C4-2B (cell line): ENCODE measurements around the gene SCFD2.

Experiments
- CTCF ChIP-seq: fragments of 450-650 bp; conservative IDR thresholded peaks from 2 replicates; pipeline ENCODE4 v1.5.1; 2017; ENCODE audit warnings: mild to moderate bottlenecking
- ZFX ChIP-seq: fragments of 450-650 bp; IDR thresholded peaks from 2 replicates; pipeline ENCODE4 v1.6.1; 2017

- TF ChIP-seq CTCF (no peak), ZFX (no peak)
These were observed 453.3 kb downstream of the SCFD2 start for GRCh38 chr4:52912608-52913007.
